Suppressor macrophage treated with lipopolysaccharide for 1 hour (primary cell): ENCODE results near the gene TEDDM1.

ENCODE experiments used
- DNase-seq, 3 donors: peaks; one replicate each; pipeline ENCODE4 v3.0.0-alpha.2; 2020 to 2022

TEDDM1 gene

GRCh38 chr1:182406012-182406411 is 5.5 kb upstream of the TEDDM1 start:
- peak; percentile 78 to 93 (median 87) for DNase-seq

DNA sequence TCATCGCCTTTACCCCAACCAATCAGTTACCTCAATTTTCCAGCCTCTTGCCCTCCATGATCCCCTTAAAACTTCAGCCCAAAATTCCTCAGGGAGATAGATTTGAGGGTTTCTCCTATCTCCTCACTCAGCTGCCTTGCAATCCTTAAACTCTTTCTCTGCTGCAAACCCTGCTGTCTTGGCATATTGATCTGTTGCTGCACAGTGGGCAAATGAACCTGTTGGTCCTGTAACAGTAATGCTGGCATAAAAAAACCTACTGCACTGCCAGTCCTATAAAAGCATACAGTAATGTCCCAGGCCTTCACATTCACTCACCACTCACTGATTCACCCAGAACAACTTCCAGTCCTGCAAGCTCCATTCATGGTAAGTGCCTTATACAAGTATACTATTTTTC is 5.1 kb upstream of the TEDDM1 start:
- no peak for DNase-seq

DNA sequence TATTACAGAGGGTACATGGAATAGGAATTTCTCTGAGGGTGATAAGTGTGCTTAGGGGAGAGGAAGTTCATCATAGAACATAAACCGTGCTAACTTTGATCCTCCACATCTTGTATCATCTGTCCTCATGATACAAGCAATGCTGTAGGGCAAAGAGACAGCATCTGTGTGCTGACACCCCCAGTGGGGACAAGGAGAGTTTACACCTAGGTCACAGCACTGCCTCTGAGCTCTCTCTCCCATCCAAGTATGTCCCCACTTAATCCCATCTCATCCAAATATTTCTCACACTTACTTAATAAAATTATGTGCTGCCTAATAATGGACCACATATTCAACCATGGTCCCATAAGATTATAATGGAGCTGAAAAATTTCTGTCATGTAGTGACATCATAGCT is 4.3 kb upstream of the TEDDM1 start:
- no peak for DNase-seq

DNA sequence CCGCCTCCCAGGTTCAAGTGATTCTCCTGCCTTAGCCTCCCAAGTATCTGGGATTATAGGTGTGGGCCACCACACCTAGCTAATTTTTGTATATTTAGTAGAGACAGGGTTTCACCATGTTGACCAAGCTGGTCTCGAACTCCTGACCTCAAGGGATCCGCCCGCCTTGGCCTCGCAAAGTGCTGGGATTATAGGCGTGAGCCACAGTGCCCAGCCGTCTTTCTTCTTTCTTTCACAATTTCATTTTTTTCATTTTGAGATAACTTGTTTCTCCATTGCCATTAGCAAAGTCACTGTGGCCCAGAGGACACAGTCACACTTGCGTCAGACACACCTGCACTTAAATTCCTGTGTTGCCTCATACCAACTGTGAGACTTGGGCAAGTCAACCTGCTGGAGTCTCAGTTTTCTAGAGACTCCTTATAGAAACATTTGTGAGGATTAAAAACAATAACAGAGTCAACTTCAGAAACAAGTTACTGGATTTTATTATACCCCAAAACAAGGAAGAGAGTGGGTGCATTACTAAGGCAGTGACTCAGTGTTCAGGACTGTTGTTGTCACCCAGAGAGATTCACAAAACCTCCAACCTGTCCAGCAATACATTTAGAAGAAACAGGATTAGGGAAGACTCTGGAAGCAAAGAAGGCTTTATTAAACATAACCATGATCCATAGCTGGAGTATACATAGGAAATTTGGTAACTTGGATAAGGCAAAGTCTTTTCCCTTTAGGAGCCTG is 2.6 kb downstream of the TEDDM1 start:
- DNase-seq: peak; percentile 26 to 56 (median 44)

DNA sequence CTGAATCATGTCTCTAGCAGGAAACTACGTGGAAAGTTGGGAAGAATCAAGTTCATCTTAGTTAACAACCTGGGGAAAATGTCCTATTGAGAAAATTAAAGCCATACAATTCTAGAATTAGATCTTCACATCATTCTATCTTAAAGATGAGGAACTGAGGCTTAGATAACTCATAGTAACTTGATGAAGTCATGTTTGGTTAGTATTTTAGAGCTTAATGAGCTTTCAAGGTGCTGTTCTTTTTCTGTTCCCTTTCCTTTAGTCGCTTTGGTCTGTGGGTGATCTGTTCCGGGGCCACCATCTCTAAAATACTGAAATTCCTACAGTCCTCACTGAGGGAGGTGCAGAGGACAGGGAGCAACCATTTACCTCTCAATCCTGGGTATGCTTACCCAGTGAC is 4.6 kb downstream of the TEDDM1 start:
- peak in 2 of 3 donors; percentile 29 to 54 for DNase-seq

DNA sequence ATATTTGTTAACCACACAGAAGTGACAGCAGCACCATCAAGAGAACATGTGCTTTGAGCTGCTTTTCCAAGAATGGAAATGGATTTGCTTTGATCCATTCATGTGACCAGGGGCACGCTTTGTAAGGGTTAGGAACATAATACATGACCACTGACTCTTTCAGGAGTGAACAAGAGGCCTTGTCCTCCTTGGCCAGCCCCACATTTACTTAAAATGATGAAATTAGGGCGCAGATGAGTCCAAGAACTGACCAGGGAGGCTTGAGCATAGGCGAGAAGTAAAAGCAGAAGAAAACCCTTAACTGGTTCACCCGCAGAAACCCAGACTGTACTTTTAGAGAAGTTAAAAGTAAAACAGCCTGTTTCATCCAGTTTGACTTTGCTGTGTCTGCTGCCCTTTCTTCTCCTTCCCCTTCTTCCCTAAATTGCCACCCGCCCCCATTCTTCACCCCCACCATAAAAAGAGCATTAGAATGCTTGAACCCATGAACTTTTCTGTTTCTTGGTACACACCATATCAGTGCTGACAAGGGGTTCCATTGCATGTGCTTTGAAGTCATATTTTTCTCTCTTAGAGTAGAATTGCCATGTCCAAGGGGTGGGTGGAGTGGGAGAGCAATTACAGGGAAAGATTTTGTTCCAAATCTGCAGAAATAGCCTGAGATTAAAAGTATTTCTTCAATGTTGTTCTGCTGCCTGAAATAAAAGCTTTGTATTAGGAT is 6.3 kb downstream of the TEDDM1 start:
- DNase-seq: peak; percentile 73 to 83 (median 81)

- peak; percentile 66 to 75 (median 66) for DNase-seq
These were observed 8.1 kb downstream of the TEDDM1 start for GRCh38 chr1:182392050-182393028.

DNA sequence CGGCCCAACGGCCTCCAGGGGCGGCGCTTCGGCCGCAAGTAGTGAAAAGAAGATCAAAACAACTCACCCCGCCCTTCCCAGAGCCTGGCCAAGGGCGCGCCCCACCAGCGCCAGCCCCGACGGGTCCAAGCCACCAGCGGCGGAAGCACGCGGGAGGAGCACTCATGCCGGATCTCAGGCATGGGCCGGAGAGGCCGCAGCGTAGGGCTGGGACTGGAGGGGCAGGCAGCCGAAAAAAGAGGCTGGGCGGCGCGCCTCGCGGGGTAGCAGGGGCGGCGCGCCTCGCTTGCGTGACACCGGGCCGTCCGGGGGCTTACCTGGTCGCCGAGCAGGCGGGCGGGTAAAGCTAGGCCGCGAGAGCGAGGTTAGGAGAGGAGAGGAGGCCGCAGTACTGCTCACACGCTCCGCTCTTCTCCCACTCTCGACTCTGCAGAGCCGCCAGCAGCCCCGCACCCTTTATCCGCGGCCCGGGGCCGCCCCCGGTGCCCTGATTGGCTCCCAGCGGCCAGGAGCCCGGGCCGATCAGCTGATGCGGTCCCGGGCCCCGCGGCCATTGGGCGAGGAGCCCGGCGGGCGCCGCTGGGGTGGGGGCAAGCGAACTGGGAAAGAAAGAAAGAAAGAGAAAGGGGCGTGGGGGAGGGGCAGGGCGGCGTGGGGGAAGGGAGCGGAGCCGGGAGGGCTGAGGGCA is 9.0 kb downstream of the TEDDM1 start, which contains the start of gene GLUL:
GLUL (minus strand) TSS at position 429 of the 688 bp plus-strand sequence. CDS start 3,053 bp downstream, outside the sequence.
- DNase-seq: peak; percentile 95 to 97 (median 96)

DNA sequence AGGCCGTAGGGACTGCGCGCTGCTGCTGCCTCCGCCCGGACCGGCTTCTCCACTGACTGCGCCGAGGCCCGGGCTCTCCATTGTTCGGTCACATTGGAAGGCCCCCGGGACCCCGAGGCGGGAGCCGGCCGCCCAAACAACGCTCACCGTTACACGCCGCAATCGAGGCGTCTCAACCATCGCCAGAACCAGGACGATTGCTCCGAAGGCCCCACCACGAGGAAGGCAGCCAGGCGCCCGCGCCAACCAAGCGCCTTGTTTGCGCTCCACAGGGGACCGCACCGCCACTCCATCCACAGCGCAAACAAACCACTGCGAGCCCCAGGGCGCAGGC is 9.5 kb downstream of the TEDDM1 start:
- no peak for DNase-seq

DNA sequence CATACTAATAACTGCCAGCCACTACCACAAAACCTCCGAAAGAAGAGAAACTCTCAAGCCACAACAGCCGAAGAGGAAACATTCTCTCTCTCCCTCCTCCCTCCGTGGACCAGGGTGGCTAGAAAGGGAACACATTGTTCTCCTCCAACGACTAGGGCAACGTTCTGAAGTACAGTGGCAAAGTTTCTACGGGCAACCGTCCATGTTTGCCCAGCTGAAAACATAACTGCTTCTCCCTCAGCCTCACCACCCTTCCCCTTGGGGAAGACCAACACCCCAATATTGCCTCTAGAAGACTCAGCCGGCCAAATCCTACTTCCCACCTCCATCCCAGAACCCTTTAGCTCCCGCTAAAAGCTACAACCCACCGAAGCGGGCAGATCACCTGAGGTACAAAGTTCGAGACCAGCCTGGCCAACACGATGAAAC is 10.8 kb downstream of the TEDDM1 start:
- peak; percentile 49 to 53 (median 49) for DNase-seq

DNA sequence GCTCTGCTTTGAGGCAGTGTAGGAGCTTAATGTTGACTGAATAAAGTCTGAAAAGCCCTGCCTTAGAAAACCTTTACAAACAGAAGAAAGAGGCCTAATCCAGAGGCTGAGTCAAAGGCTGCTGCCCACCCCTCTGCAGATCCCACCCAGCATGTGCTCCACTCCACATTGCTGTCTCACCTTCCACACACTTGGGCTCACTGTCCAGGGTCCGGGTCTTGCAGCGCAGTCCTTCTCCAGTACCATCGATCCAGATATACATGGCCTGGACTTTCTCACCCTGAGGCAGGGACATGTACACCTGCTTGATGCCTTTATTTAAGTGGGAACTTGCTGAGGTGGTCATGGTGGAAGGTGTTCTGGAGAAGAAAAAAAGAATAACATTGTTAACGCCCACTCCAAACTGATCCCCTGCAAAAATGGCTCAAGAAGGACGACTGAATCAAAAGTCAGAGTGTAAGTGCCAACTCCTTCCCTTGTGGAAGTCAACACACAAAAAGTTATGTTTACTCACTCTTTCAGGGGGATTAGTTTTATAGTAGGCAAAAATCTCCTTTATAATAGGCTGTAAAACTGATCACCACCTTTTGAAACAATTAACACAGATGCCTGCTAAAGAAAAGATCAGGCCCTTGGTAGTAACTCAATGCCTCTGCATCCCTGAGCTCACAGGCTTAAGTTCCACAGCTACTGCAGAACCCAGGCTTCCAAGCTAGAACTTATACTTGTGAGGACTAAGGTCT is 11.9 kb downstream of the TEDDM1 start:
- no peak for DNase-seq

- no peak for DNase-seq
These were observed 12.9 kb downstream of the TEDDM1 start for GRCh38 chr1:182387566-182387965.

DNA sequence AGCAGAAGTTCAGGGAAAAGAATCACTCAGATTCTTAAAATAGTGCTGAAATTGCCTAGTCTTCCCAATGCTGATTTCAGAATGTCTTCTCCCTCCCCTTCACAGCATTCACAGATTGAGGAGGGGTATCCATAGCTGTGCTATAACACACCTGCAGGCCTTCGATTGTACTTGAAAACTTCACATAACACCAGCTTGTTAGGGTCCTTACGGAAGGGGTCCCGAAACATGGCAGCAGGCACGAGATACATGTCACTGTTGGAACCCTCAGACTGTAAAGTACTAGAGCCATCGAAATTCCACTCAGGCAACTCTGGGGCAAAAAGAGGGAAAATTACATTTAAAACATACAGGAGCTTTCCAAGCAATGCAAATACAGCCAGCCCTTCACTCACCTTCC is 13.5 kb downstream of the TEDDM1 start:
- no peak for DNase-seq

DNA sequence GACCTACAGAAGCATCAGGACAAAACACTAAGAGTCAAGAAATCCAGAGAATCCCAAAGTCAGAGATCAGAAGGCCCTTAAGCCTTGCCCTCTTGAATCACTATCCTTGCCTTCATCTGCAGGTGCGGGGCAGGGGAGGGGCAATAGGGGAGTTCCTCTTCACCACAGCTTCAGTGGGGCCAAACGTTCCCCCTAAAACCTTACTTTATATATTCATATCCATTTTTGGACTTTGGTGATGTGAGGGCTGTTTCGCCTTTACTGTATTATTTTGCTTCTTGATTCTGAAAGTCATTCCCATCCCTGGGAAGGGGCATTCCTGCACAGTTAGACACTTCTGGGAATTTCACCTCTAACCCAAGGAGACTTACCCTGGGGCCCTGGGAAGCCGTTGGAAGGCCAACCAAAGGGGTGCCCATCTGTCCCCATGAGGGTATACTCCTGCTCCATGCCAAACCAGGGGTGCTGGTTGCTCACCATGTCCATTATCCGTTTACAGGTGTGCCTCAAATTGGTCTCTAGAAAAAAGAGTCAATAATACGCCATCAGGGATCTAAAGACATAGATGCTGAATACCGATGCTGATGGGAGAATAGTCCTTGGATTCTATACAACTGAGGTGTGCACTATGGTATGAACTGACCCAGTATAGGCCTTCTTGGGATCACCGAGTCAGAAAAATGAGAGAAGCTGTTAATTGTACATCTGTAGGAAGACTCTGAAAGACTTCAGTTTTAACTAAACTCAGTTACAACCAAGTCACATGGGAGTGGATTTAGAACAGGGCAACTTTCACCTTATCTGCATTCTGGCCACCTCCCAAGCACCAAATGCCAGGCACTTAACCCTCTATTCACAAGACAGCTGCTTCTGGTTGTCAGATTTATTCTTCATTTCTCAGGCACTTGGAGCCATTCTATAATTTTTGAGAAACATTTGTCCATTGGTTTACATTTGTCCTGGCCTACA is 14.3 kb downstream of the TEDDM1 start:
- DNase-seq: no peak

DNA sequence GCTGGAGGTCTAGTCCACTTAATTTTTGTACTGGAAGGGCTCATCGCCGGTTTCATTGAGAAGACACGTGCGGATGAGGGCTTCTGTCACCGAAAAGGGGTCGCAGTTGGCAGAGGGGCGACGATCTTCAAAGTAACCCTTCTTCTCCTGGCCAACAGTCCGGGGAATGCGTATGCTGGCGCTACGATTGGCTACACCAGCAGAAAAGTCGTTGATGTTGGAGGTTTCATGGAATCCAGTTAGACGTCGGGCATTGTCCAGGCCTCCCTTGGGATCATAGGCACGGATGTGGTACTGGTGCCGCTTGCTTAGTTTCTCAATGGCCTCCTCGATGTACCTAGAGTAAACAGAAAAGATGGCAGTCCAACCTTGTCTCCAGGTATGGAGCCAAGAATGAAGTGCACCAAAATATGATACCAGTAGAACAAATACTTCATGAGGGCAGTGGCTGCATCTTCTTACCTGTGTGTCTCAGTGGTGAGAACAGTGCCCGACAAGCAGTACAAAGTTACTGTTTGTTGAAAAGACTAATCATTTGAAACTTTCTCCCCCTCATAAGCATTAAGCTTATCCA is 16.0 kb downstream of the TEDDM1 start:
- DNase-seq: no peak

GRCh38 chr1:182383934-182384333 is 16.5 kb downstream of the TEDDM1 start:
- no peak for DNase-seq

DNA sequence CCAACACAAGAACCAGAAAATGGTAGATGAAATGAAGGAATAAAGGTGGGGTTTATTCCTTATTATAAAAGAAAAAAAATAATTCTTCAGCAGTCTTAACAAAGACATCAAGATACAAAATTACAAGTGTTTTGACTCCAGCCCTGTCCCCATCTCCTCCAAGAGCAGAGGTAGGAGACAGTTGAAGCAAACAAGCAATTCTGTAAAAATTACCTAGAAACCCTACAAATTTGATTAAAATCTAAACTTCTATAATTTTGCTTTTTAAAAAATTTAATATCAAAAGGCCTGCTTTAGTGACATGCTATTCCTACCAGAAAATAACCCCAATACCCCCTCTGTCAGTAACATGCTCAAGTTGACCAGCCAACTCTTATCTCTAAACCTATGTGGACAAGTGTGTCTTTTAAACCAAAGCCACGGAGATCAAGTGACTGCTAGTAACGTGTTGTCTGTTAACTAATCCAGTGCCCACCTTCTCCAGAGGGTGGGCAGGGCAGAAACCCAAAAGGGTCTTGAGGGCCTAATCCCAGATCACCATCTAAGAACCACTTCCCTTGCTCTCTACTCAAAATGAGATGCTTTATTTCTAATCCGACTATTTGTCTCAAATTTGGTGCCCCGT is 17.3 kb downstream of the TEDDM1 start:
- DNase-seq: no peak

DNA sequence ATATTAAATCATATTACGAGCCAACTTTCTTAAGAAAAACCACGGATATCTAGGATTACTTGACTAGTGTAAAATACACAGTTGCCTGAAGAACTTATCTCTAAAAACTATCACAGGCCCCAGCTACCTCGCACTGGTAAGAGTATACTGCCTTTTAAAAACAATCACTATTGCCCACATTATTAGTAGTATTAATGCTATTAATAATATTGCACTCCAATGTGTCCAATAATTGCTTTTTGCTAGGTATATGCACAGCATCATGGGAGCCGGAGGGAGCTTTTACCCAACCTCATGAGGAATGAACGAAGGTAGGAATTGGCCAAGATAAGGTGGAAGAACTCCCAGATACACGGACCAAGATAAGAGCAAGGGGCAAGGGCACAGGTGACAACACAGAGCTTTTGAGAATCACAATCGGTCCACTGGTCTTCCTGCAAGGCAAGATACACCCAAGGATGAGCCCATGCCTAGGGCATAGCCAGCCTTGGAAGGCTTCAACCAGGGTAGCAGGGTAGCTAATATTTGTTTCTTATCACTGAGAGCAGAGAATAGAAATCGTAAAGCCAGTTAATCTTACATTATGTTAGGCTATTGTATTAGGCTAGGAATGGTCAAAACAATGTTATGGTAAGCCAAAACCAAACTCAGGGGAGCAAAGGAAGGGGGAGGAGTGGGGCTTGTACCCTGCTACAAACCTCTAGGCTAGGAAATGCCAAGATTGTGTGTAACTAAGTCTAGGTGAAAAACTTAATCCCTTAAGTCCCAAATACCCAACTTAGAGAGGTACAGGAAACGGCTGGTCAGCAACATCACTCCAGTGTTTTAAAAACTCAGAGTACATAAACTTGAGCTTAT is 18.3 kb downstream of the TEDDM1 start:
- no peak for DNase-seq

DNA sequence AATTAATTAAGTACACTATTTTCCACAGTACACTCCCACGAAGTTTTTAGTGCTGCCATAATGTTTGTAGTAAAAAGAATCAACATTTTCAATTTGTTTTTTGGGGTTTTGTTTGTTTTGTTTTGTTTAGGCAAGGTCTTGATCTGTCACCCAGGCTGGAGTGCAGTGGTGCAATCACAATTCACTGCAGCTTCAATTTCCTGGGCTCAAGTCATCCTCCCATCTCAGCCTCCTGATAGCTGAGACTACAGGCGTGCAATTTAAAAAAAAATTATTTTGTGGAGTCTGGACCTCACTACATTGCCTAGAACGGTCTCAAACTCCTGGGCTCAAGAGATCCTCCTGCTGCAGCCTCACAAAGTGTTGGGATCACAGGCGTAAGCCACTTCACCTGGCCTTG is 20.3 kb downstream of the TEDDM1 start:
- DNase-seq: no peak
